ENCODE data around the gene MAGEB3.
"Not testable (repeated sequence)": the region's sequence is repeated elsewhere in the genome, so short reads cannot be mapped to it uniquely, and the experiment has no call there.

Gene MAGEB3
- total RNA-seq, result 0 reads per million in 9 experiments

GRCh38 chrX:30230395-30230794 is at the start of gene MAGEB3:
Gene MAGEB3 (plus strand): TSS chrX:30230657. CDS start chrX:30235925, 5,268 bp downstream.
- ATAC-seq (replicated peaks) (no peak), DNase-seq (no peak)
- Mint-ChIP-seq H3K27ac (no peak within 1 kb of the TSS), H3K4me3 (no peak within 1 kb of the TSS), H3K4me1 (ENCODE audit: low read depth in 2 of 2) (no peaks in the 10 kb centered on the region), H3K27me3 (no peaks in the 10 kb centered on the region), H3K36me3 (ENCODE audit: insufficient read depth) (no peaks in the 10 kb centered on the region), H3K9me3 (no peaks in the 10 kb centered on the region)

- H3K9me3 Mint-ChIP-seq, result peaks cover 0 to 6% of the 10 kb centered on the region in 2 donors
- no peak for DNase-seq
- no peak overlapping the region for H3K4me3 Mint-ChIP-seq
- no peak for ATAC-seq (replicated peaks)
- H3K27ac Mint-ChIP-seq, result no peak overlapping the region
- no peaks in the 10 kb centered on the region for H3K4me1 Mint-ChIP-seq (ENCODE audit: low read depth in 2 of 2)
- H3K36me3 Mint-ChIP-seq (ENCODE audit: insufficient read depth), result no peaks in the 10 kb centered on the region
- no peaks in the 10 kb centered on the region for H3K27me3 Mint-ChIP-seq
These were observed 49.1 kb upstream of the MAGEB3 start for GRCh38 chrX:30181353-30181752.

- Mint-ChIP-seq H3K9me3 (peaks cover 0 to 6% of the 10 kb centered on the region in 2 donors), H3K27ac (no peak overlapping the region), H3K4me1 (ENCODE audit: low read depth in 2 of 2) (no peaks in the 10 kb centered on the region), H3K27me3 (no peaks in the 10 kb centered on the region), H3K4me3 (no peak overlapping the region), H3K36me3 (ENCODE audit: insufficient read depth) (no peaks in the 10 kb centered on the region)
- ATAC-seq (replicated peaks), result no peak
- no peak for DNase-seq
These were observed 46.9 kb upstream of the MAGEB3 start for GRCh38 chrX:30183554-30183953.

- H3K36me3 Mint-ChIP-seq (ENCODE audit: insufficient read depth), result no peaks in the 10 kb centered on the region
- H3K4me1 Mint-ChIP-seq (ENCODE audit: low read depth in 2 of 2), result no peaks in the 10 kb centered on the region
- H3K27ac Mint-ChIP-seq, result no peak overlapping the region
- no peak for DNase-seq
- H3K9me3 Mint-ChIP-seq, result peaks cover 0 to 5% of the 10 kb centered on the region in 2 donors
- ATAC-seq (replicated peaks), result no peak
- no peak overlapping the region for H3K4me3 Mint-ChIP-seq
- no peaks in the 10 kb centered on the region for H3K27me3 Mint-ChIP-seq
These were observed 40.0 kb upstream of the MAGEB3 start for GRCh38 chrX:30190426-30190825.

GRCh38 chrX:30193910-30194309 is 36.5 kb upstream of the MAGEB3 start:
- not testable (repeated sequence) for H3K27ac Mint-ChIP-seq; H3K36me3 Mint-ChIP-seq (ENCODE audit: insufficient read depth); H3K27me3 Mint-ChIP-seq; DNase-seq; H3K4me1 Mint-ChIP-seq (ENCODE audit: low read depth in 2 of 2); ATAC-seq (replicated peaks); H3K9me3 Mint-ChIP-seq; H3K4me3 Mint-ChIP-seq

- Mint-ChIP-seq H3K9me3 (peaks cover 0 to 5% of the 10 kb centered on the region in 2 donors), H3K4me1 (ENCODE audit: low read depth in 2 of 2) (no peaks in the 10 kb centered on the region), H3K27me3 (no peaks in the 10 kb centered on the region), H3K27ac (no peak overlapping the region), H3K36me3 (ENCODE audit: insufficient read depth) (no peaks in the 10 kb centered on the region), H3K4me3 (no peak overlapping the region)
- no peak for DNase-seq
- ATAC-seq (replicated peaks), result no peak
These were observed 34.1 kb upstream of the MAGEB3 start for GRCh38 chrX:30196322-30196721.

- Mint-ChIP-seq H3K4me1 (ENCODE audit: low read depth in 2 of 2) (no peaks in the 10 kb centered on the region), H3K27ac (no peak overlapping the region), H3K9me3 (peaks cover 0 to 8% of the 10 kb centered on the region in 2 donors), H3K36me3 (ENCODE audit: insufficient read depth) (no peaks in the 10 kb centered on the region), H3K27me3 (no peaks in the 10 kb centered on the region), H3K4me3 (no peak overlapping the region)
- ATAC-seq (replicated peaks) (no peak), DNase-seq (no peak)
These were observed 18.3 kb upstream of the MAGEB3 start for GRCh38 chrX:30212172-30212571.

GRCh38 chrX:30215357-30215843 is 15.1 kb upstream of the MAGEB3 start, which contains the start of gene MAGEB2:
Gene MAGEB2 (plus strand): TSS chrX:30215563. CDS start chrX:30218581, 3,018 bp downstream.
- ATAC-seq (replicated peaks) (no peak), DNase-seq (no peak)
- no peak within 1 kb of the TSS for H3K27ac Mint-ChIP-seq
- peaks cover 0 to 3% of the 10 kb centered on the region in 2 donors for H3K9me3 Mint-ChIP-seq
- peaks cover 3% of the 10 kb centered on the region for H3K36me3 Mint-ChIP-seq (ENCODE audit: insufficient read depth)
- H3K27me3 Mint-ChIP-seq, result no peaks in the 10 kb centered on the region
- peaks cover 0 to 1% of the 10 kb centered on the region in 2 donors for H3K4me1 Mint-ChIP-seq (ENCODE audit: low read depth in 2 of 2)
- H3K4me3 Mint-ChIP-seq, result no peak within 1 kb of the TSS

- Mint-ChIP-seq H3K27ac (no peak overlapping the region), H3K4me3 (no peak overlapping the region), H3K4me1 (ENCODE audit: low read depth in 2 of 2) (peaks cover 0 to 1% of the 10 kb centered on the region in 2 donors), H3K36me3 (ENCODE audit: insufficient read depth) (peaks cover 3% of the 10 kb centered on the region), H3K9me3 (no peaks in the 10 kb centered on the region), H3K27me3 (no peaks in the 10 kb centered on the region)
- no peak for ATAC-seq (replicated peaks)
- no peak for DNase-seq
These were observed 13.0 kb upstream of the MAGEB3 start for GRCh38 chrX:30217465-30217864.

GRCh38 chrX:30219372-30219771 is 11.1 kb upstream of the MAGEB3 start:
- Mint-ChIP-seq H3K4me3 (no peak overlapping the region), H3K36me3 (ENCODE audit: insufficient read depth) (peaks cover 3% of the 10 kb centered on the region), H3K27ac (no peak overlapping the region), H3K4me1 (ENCODE audit: low read depth in 2 of 2) (peaks cover 0 to 1% of the 10 kb centered on the region in 2 donors), H3K9me3 (no peaks in the 10 kb centered on the region), H3K27me3 (no peaks in the 10 kb centered on the region)
- ATAC-seq (replicated peaks) (no peak), DNase-seq (no peak)

- Mint-ChIP-seq H3K4me1 (ENCODE audit: low read depth in 2 of 2) (peaks cover 0 to 1% of the 10 kb centered on the region in 2 donors), H3K36me3 (ENCODE audit: insufficient read depth) (peaks cover 3% of the 10 kb centered on the region), H3K4me3 (no peak overlapping the region), H3K9me3 (no peaks in the 10 kb centered on the region), H3K27ac (no peak overlapping the region), H3K27me3 (no peaks in the 10 kb centered on the region)
- no peak for DNase-seq
- ATAC-seq (replicated peaks), result no peak
These were observed 9.8 kb upstream of the MAGEB3 start for GRCh38 chrX:30220661-30221060.

- Mint-ChIP-seq H3K4me3 (no peak overlapping the region), H3K27ac (no peak overlapping the region), H3K27me3 (no peaks in the 10 kb centered on the region), H3K9me3 (no peaks in the 10 kb centered on the region), H3K4me1 (ENCODE audit: low read depth in 2 of 2) (no peaks in the 10 kb centered on the region), H3K36me3 (ENCODE audit: insufficient read depth) (no peaks in the 10 kb centered on the region)
- DNase-seq (no peak), ATAC-seq (replicated peaks) (no peak)
These were observed 5.9 kb upstream of the MAGEB3 start for GRCh38 chrX:30224536-30224935.

GRCh38 chrX:30228526-30228925 is 1.9 kb upstream of the MAGEB3 start:
- H3K36me3 Mint-ChIP-seq (ENCODE audit: insufficient read depth), result no peaks in the 10 kb centered on the region
- no peaks in the 10 kb centered on the region for H3K4me1 Mint-ChIP-seq (ENCODE audit: low read depth in 2 of 2)
- no peak overlapping the region for H3K4me3 Mint-ChIP-seq
- no peak for ATAC-seq (replicated peaks)
- no peak for DNase-seq
- H3K9me3 Mint-ChIP-seq, result no peaks in the 10 kb centered on the region
- no peaks in the 10 kb centered on the region for H3K27me3 Mint-ChIP-seq
- H3K27ac Mint-ChIP-seq, result no peak overlapping the region

- H3K27ac Mint-ChIP-seq, result no peak within 1 kb of the TSS
- ATAC-seq (replicated peaks) (no peak), DNase-seq (no peak)
- no peaks in the 10 kb centered on the region for H3K36me3 Mint-ChIP-seq (ENCODE audit: insufficient read depth)
- no peaks in the 10 kb centered on the region for H3K4me1 Mint-ChIP-seq (ENCODE audit: low read depth in 2 of 2)
- peaks cover 0 to 7% of the 10 kb centered on the region in 2 donors for H3K9me3 Mint-ChIP-seq
- no peaks in the 10 kb centered on the region for H3K27me3 Mint-ChIP-seq
- no peak within 1 kb of the TSS for H3K4me3 Mint-ChIP-seq
These were observed 11.4 kb downstream of the MAGEB3 start, which contains the start of gene MAGEB4 for GRCh38 chrX:30241724-30242415. Gene MAGEB4 (plus strand): TSS chrX:30242000. CDS start chrX:30242136, 136 bp downstream.
